ENCODE results near the gene GPR176.

The GPR176 gene

GRCh38 chr15:39937696-39938095 is 17.6 kb upstream of the GPR176 start:
- TF ChIP-seq CTCF (IDR thresholded peaks at IDR 0.05; ENCODE audit: low read depth, low read length, missing control alignments), result no peak
- no peak for DNase-seq (ENCODE audit: low read depth)
- in situ Hi-C loops (cut with HindIII; ENCODE audit: low sequenced_read_pairs), result no loop called here

GRCh38 chr15:39936681-39937080 is 16.6 kb upstream of the GPR176 start:
- DNase-seq (ENCODE audit: low read depth), result no peak
- in situ Hi-C loops (cut with HindIII; ENCODE audit: low sequenced_read_pairs), result no loop called here
- no peak overlapping the region for H3K4me3 ChIP-seq (ENCODE audit: low read depth, low read length)
- TF ChIP-seq CTCF (IDR thresholded peaks at IDR 0.05; ENCODE audit: low read depth, low read length, missing control alignments), result no peak

More at GRCh38 chr15:39937696-39938095, 17.6 kb upstream of the GPR176 start:
- H3K4me3 ChIP-seq (ENCODE audit: low read depth, low read length), result no peak overlapping the region

GRCh38 chr15:39936187-39936586 is 16.1 kb upstream of the GPR176 start:
- in situ Hi-C loops (cut with HindIII; ENCODE audit: low sequenced_read_pairs), result no loop called here
- H3K4me3 ChIP-seq (ENCODE audit: low read depth, low read length), result no peak overlapping the region

GRCh38 chr15:39935241-39935640 is 15.2 kb upstream of the GPR176 start:
- no peak for TF ChIP-seq CTCF (IDR thresholded peaks at IDR 0.05; ENCODE audit: low read depth, low read length, missing control alignments)
- in situ Hi-C loops (cut with HindIII; ENCODE audit: low sequenced_read_pairs), result no loop called here
- H3K4me3 ChIP-seq (ENCODE audit: low read depth, low read length), result peak overlapping the region; percentile 63
- DNase-seq (ENCODE audit: low read depth), result no peak

More at GRCh38 chr15:39936187-39936586, 16.1 kb upstream of the GPR176 start:
- no peak for DNase-seq (ENCODE audit: low read depth)
- no peak for TF ChIP-seq CTCF (IDR thresholded peaks at IDR 0.05; ENCODE audit: low read depth, low read length, missing control alignments)

GRCh38 chr15:39934397-39935071 is 14.5 kb upstream of the GPR176 start:
- DNase-seq (ENCODE audit: low read depth), result no peak
- in situ Hi-C loops (cut with HindIII; ENCODE audit: low sequenced_read_pairs), result no loop called here
- TF ChIP-seq CTCF (IDR thresholded peaks at IDR 0.05; ENCODE audit: low read depth, low read length, missing control alignments), result no peak
- peak overlapping the region; percentile 63 for H3K4me3 ChIP-seq (ENCODE audit: low read depth, low read length)

GRCh38 chr15:39931615-39932014 is 11.5 kb upstream of the GPR176 start:
- no peak for DNase-seq (ENCODE audit: low read depth)
- in situ Hi-C loops (cut with HindIII; ENCODE audit: low sequenced_read_pairs), result no loop called here
- TF ChIP-seq CTCF (IDR thresholded peaks at IDR 0.05; ENCODE audit: low read depth, low read length, missing control alignments), result no peak

More at GRCh38 chr15:39931615-39932014, 11.5 kb upstream of the GPR176 start:
- H3K4me3 ChIP-seq (ENCODE audit: low read depth, low read length), result no peak overlapping the region

Measured in astrocyte of the cerebellum (primary cell).